MM.1S (cell line): ENCODE data around the gene PIGQ.

ENCODE experiments used
- CTCF ChIP-seq: fragments of 300-600 bp; sonication (generic); IDR thresholded peaks from 2 replicates; pipeline ENCODE4 v1.5.1; 2016; ENCODE audit warnings: antibody characterized with exemption, low read length, mixed read lengths
- EZH2 ChIP-seq: fragments of 300-600 bp; sonication (generic); optimal IDR thresholded peaks from 2 replicates; pipeline ENCODE3; 2017; ENCODE audit warnings: low read depth, mild to moderate bottlenecking, antibody characterized with exemption, low read length, mixed read lengths
- EZH2phosphoT487 ChIP-seq: fragments of 300-600 bp; sonication (generic); IDR thresholded peaks from 2 replicates; pipeline ENCODE4 v1.6.1; 2018; ENCODE audit warnings: antibody characterized with exemption, low read length

DNA sequence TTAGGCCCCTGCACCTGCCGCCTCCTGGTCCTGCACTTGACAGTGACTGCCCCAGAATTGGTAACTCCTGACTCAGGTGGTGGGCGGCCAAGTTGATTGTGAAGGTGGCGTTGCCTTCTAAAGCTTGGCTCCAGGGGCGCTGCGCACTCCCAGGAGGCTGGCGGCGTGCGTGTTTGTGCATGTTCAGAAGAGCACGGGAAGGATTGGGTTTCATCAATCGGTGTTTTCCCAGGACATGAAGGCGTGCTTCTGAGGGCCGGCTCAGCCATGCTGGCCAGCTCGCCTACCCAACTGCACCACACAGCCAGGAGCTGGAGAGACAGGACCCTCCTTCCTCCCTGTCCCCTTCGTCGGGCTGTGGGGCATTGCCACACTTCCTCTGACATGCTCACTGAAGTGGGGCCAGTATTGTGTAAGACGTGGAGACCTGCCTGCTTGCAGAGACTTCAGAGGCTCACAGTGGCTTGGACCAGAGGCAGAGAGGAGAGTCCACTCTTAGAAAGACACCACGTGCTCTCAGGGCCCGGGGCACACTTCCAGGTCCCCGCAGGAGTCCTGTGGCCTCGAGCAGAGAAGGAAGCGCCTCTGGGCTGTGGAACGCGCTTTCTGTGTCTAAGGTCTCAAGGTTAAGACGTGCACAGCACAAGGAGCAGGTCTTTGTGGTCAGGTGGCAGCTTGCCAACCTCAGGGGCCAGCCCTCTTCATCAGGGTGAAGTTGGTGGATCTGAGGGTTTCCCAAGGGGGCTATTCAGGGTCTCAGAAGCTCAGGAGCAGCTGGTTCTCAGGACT lies 22.9 kb downstream of the PIGQ start:
- TF ChIP-seq CTCF (no peak), EZH2 (no peak), EZH2phosphoT487 (no peak)
